Vagina (tissue), 2 donors: ENCODE measurements around the gene NPEPPS. TPM values are rescaled to one million over a fixed set of nuclear protein-coding genes. Genes with fewer than 3 reads are reported as not detected.
"Not testable (repeated sequence)": the region's sequence is repeated elsewhere in the genome, so short reads cannot be mapped to it uniquely, and the experiment has no call there.

Source experiments
- DNase-seq, 2 donors: peaks; one replicate each; pipeline ENCODE4 v3.0.0-alpha.2; 2017; ENCODE audit errors: extremely low spot score in 2 of 2
- H3K27ac ChIP-seq: fragments of 200-600 bp; sonication (generic); one replicate; pipeline ENCODE4 v1.5.1; 2019
- H3K27me3 ChIP-seq: fragments of 200-600 bp; sonication (generic); one replicate; pipeline ENCODE4 v1.5.1; 2019
- H3K36me3 ChIP-seq, 2 donors: fragments of 200-600 bp; sonication (generic); one replicate each; pipeline ENCODE4 v1.5.1; 2017 to 2019
- H3K4me1 ChIP-seq: fragments of 200-600 bp; sonication (generic); one replicate; pipeline ENCODE4 v1.5.1; 2019
- H3K4me3 ChIP-seq, 2 donors: fragments of 200-600 bp; sonication (generic); 1 replicate in 1 of 2; 2 replicates in 1 of 2; pipeline ENCODE4 v1.5.1; 2016 to 2019
- H3K9me3 ChIP-seq: fragments of 200-600 bp; sonication (generic); one replicate; pipeline ENCODE4 v1.5.1; 2019
- intact Hi-C: fragments of 100-400 bp; cut with DNase I; formaldehyde crosslinking; loops from one replicate; pipeline ENCODE4 v1.15.1; 2023
- total RNA-seq: library from RNA; depleted of rRNA; stranded (reverse); fragments of >200 nt; gene quantifications from one replicate; pipeline ENCODE4 v1.2.3, GENCODE V29; 2016
- TF ChIP-seq, protein P1 (sequence below), 3 experiments: fragments of 450-650 bp in 2 of 3; fragments of 200-600 bp in 1 of 3; sonication (generic) in 1 of 3; IDR thresholded peaks; one replicate each; pipeline ENCODE4 v1.5.1; 2017 to 2019; ENCODE audit warnings: antibody characterized with exemption in 3 of 3, mild to moderate bottlenecking in 2 of 3, moderate library complexity in 2 of 3

Gene NPEPPS, protein sequence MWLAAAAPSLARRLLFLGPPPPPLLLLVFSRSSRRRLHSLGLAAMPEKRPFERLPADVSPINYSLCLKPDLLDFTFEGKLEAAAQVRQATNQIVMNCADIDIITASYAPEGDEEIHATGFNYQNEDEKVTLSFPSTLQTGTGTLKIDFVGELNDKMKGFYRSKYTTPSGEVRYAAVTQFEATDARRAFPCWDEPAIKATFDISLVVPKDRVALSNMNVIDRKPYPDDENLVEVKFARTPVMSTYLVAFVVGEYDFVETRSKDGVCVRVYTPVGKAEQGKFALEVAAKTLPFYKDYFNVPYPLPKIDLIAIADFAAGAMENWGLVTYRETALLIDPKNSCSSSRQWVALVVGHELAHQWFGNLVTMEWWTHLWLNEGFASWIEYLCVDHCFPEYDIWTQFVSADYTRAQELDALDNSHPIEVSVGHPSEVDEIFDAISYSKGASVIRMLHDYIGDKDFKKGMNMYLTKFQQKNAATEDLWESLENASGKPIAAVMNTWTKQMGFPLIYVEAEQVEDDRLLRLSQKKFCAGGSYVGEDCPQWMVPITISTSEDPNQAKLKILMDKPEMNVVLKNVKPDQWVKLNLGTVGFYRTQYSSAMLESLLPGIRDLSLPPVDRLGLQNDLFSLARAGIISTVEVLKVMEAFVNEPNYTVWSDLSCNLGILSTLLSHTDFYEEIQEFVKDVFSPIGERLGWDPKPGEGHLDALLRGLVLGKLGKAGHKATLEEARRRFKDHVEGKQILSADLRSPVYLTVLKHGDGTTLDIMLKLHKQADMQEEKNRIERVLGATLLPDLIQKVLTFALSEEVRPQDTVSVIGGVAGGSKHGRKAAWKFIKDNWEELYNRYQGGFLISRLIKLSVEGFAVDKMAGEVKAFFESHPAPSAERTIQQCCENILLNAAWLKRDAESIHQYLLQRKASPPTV
- total RNA-seq, result 121 TPM

DNA sequence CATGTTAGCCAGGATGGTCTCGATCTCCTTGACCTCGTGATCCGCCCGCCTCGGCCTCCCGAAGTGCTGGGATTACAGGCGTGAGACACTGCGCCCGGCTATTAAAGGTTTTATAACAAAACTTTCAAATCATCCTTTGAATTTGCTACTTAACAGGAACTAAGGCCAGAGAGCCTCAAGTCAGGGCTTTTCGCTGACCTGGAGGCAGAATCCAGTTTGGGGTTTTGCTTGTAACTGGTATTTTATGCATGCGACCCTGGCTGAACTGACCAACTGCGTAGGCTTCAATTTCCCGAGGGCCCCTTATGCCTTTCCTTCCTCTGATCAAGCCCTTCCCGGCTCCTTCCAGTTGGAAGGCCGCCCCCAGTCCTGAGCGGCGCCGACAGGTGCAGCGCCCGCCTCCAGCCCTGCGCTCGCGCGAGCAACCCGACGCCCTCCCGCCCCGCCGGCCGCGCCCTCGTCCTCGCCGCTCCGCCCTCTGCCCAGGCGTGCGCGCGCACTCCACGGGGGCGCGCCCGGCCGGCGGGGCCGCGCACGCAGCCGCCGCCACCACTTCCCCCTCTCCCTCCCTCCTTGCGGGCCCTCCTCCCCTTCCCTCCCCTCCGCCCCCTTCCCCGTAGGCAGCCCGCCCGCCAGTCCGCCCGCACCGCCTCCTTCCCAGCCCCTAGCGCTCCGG lies at the start of gene NPEPPS:
TSS of gene NPEPPS (plus strand) at position 552 of the 676 bp plus-strand sequence. CDS start 193 bp downstream, outside the sequence.
- H3K27me3 ChIP-seq, intact Hi-C loops, H3K9me3 ChIP-seq, H3K36me3 ChIP-seq: not testable (repeated sequence)
- Histone ChIP-seq H3K4me3 (peak within 1 kb of the TSS; percentile 68 to 80), H3K4me1 (peaks cover 19% of the 10 kb centered on the region), H3K27ac (peak within 1 kb of the TSS; percentile 97)
- peak in 1 of 2 donors; percentile 91 for DNase-seq

DNA sequence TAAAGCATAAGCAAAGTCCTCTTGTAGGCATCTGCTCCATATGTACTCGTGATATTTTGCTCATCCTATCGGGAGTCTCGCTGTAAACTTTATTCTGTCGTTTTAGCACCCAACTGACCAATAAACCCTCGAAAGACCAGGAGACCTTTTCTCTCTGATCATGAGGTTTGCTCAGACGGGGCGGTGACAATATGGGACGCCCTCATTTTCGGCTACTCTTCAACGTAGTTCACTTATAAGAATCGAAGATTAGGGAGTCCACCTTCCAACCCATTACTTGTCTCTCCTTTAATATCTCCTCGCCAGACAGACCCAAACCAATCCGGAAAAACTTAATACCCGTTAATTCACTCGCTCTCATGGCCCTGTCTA lies 39.1 kb upstream of the NPEPPS start:
- DNase-seq, H3K36me3 ChIP-seq, H3K27me3 ChIP-seq, H3K9me3 ChIP-seq, H3K4me1 ChIP-seq: not testable (repeated sequence)
- intact Hi-C loops, result loop anchor here (10.0 kb wide), 1 partner anchor 123 kb away; no protein-coding TSS in a partner anchor
- Histone ChIP-seq H3K4me3 (peak overlapping the region; percentile 53 to 56), H3K27ac (peak overlapping the region; percentile 84)

DNA sequence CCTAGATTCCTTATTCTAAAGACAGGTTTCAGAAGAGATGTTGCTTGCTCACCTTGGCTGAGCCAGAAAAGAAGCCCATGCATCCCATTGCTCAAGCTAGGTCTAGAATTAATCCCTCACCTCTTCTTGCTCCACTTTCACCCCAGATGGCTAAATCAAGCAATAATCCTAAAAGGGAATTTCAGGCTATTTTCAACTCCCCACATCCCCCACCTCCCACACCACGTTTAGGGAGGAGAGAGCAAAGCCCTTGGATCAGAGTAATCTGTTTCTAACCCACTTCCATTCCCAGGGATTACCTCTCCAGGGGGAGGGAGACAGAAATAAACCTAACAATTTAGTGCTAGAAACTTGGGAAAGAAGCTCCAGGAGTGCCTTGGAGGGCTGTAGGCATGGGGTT lies 31.8 kb upstream of the NPEPPS start:
- not testable (repeated sequence) for H3K36me3 ChIP-seq, H3K9me3 ChIP-seq, H3K4me3 ChIP-seq, H3K27ac ChIP-seq, H3K4me1 ChIP-seq, H3K27me3 ChIP-seq, DNase-seq
- intact Hi-C loops, result loop anchor here (10.0 kb wide), 1 partner anchor 116 kb away; no protein-coding TSS in a partner anchor

DNA sequence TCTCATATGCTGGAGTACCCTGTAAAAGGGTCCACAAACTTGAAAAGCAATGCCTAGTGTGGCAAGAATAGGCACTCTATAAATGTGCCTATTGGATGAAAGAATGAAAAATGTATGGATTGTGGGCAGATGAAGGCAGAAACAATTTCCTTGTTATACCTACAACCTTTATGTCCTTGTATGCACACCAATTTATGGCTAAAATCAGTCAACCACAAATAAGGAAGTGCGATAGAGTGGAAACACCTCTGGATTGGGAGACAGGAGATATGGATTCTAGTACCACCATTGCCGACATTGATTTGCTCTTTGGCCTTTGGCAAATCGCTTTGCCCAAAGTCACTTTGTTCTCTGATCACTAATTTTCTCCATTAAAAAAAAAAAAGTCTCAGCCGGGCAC lies 31.4 kb upstream of the NPEPPS start:
- H3K4me3 ChIP-seq, DNase-seq, H3K36me3 ChIP-seq, H3K4me1 ChIP-seq, H3K9me3 ChIP-seq, H3K27ac ChIP-seq, H3K27me3 ChIP-seq: not testable (repeated sequence)
- intact Hi-C loops, result loop anchor here (10.0 kb wide), 1 partner anchor 115 kb away; no protein-coding TSS in a partner anchor

DNA sequence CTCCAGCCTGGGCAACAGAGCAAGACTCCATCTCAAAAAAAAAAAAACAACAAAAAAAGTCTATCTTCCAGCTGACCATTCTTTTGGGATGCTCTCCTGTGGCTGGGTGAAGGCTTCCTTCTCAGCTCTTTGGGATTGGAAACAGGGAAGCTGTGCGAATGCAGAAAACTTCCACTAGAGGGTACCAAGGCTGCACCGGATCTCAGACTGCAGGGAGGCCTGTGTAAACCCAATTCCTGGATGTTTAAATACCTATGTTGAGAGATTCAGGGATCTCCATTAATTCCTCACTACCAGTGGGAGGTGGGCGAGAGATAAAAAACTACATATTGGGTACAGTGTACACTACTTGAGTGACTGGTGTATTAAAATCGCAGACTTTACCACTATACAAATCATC lies 30.3 kb upstream of the NPEPPS start:
- H3K27me3 ChIP-seq, H3K9me3 ChIP-seq, H3K4me3 ChIP-seq, DNase-seq, H3K4me1 ChIP-seq, intact Hi-C loops, H3K27ac ChIP-seq, H3K36me3 ChIP-seq: not testable (repeated sequence)
- TF ChIP-seq, protein P1, sequence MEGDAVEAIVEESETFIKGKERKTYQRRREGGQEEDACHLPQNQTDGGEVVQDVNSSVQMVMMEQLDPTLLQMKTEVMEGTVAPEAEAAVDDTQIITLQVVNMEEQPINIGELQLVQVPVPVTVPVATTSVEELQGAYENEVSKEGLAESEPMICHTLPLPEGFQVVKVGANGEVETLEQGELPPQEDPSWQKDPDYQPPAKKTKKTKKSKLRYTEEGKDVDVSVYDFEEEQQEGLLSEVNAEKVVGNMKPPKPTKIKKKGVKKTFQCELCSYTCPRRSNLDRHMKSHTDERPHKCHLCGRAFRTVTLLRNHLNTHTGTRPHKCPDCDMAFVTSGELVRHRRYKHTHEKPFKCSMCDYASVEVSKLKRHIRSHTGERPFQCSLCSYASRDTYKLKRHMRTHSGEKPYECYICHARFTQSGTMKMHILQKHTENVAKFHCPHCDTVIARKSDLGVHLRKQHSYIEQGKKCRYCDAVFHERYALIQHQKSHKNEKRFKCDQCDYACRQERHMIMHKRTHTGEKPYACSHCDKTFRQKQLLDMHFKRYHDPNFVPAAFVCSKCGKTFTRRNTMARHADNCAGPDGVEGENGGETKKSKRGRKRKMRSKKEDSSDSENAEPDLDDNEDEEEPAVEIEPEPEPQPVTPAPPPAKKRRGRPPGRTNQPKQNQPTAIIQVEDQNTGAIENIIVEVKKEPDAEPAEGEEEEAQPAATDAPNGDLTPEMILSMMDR (IDR thresholded peaks at IDR 0.05), result peak in 1 of 3 experiments; percentile 17

DNA sequence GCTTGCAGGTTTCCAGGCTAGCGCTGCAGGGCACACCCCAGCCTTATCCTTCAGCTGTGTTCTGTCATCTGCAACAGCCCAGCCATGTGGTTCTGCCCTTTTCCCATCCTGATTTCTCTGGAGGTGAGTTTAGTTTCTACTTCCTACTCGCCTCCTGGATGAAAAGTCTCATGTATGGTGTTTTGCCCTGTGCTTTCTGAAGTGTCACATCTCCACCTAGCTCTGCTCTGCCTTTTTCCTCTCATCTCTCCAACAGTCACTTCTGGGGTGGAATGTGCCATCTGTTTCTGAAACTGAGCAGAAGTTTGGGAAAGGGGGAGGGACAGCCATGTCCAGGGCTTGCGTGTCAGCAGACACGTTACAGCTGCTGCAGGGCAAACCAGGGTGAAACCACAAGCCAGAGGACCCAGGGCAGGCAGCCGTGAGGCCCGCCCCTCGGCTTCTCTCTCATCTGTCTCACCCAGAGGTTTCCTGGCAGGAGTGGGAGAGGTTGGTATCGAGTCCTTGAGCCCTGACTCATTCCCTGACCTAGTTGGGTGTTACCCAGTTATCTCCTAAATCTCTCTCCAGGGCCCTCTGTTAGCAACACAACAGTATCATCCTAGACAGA lies 28.7 kb upstream of the NPEPPS start:
- intact Hi-C loops, H3K27me3 ChIP-seq, H3K36me3 ChIP-seq, H3K4me3 ChIP-seq, H3K4me1 ChIP-seq, DNase-seq, H3K9me3 ChIP-seq: not testable (repeated sequence)
- peak overlapping the region; percentile 60 for H3K27ac ChIP-seq

DNA sequence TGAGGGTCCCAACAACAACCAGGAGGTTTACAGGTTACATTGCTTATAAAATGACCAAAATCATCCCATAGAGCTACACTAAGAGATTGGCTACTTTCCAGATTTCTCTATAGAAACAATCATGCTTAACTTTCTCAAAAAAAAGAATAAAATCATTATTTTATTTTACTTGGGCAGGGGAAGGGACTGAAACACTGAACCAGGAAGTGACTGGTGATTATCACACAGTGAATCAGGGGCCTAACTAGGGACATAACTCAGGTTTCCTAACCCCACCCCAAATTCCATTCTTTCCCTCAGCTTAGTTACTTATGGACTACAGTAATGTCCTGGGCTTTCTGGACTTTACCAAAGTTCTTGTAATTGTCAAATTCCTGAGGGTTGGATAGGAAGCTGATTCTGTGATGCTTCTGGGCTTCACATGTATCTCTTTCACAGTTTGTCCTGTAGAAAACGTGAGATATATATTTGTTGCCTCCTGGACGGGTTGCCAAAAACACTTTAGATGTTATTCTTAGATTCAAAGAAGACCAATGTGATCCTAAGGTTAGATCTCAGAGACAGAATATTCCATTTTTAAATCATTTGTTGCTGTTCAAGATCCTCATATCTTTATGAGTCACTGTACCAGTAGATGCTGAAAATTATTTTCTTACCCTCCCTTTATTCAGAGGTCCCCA lies 28.0 kb upstream of the NPEPPS start:
- intact Hi-C loops, H3K27me3 ChIP-seq, H3K4me1 ChIP-seq, H3K9me3 ChIP-seq, DNase-seq, H3K36me3 ChIP-seq, H3K4me3 ChIP-seq: not testable (repeated sequence)
- H3K27ac ChIP-seq, result peak overlapping the region; percentile 60

DNA sequence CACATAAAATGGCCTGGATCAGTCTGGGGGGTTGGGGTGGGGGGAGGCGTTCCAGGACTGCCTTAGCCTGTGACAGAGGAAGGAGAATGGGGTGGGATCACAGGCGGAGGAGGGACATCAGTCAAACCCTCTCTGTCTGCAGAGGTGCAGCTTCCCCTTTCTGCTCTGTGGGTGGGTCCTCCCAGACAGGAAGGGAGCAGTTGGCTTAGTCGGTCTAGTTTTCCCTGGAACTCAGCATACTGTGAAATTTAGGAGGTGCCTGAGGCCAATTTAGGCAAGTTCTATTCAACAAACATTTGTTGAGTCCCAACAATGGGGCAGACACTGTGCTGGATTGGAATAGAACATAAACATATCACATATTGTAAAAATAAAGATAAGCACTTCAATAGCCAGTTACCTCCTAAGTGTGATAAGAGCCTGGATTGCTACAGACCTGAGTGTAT lies 19.2 kb upstream of the NPEPPS start:
- H3K27ac ChIP-seq, H3K27me3 ChIP-seq, H3K4me3 ChIP-seq, DNase-seq, H3K36me3 ChIP-seq, intact Hi-C loops, H3K9me3 ChIP-seq, H3K4me1 ChIP-seq: not testable (repeated sequence)

DNA sequence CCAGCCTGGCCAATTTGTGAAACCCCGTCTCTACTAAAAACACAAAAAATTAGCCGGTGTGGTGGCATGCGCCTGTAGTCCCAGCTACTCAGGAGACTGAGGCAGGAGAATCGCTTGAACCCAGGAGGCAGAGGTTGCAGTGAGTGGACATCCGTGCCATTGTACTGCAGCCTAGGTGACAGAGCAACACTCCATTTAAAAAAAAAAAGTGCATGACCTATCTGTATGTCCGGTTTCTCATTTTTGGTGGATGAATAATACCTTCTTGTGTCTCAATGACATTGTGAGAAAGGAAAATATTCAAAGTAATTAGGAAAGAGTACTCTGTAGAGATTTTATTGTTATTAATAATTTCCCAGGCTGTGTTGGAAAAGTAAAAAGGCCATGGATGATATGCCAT lies 17.6 kb upstream of the NPEPPS start:
- H3K9me3 ChIP-seq, H3K36me3 ChIP-seq, H3K4me3 ChIP-seq, DNase-seq, intact Hi-C loops, H3K4me1 ChIP-seq, H3K27ac ChIP-seq, H3K27me3 ChIP-seq: not testable (repeated sequence)

DNA sequence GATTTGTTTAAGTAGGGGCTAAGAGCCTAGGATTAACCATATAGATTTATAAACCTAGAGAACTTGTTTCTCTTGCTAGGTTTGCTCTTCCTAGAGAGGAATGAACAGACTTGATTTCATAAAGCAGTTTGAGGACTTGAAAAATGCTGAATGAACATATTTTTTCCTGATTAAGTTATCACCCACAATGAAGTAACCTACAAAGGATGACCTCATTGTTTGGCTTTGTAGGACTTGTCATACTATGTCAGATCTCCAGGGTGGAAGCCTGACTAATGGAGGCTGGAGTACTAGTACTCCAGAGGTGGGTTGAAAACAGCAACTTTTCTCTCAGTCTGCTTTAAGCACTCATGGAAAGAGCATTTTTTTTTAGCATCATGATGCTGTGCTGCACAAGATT lies 12.0 kb upstream of the NPEPPS start:
- H3K27ac ChIP-seq, DNase-seq, H3K4me1 ChIP-seq, intact Hi-C loops, H3K27me3 ChIP-seq, H3K9me3 ChIP-seq, H3K4me3 ChIP-seq, H3K36me3 ChIP-seq: not testable (repeated sequence)

DNA sequence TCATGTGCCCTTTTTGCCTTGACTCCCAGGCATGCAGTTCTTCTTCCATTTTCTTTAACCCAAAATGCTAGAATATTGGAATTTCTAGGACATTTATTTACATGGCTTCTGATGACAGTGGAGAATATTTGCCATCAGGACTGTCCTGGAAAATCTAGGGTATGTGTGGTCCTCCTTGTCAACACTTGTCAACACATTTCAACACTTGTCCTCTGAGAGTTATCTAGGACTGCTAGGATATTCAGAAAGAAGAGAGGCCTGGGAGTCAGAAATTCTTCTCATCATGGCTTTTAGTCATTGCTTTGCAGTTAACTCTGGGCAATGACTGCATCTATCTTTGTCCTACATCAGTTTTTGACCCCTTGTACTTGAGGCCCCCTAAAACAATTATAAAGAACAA lies 11.5 kb upstream of the NPEPPS start:
- H3K9me3 ChIP-seq, intact Hi-C loops, H3K4me1 ChIP-seq, DNase-seq, H3K4me3 ChIP-seq, H3K27me3 ChIP-seq, H3K36me3 ChIP-seq, H3K27ac ChIP-seq: not testable (repeated sequence)
